ENCODE measurements around the gene PTTG2. TPM values are rescaled to one million over a fixed set of nuclear protein-coding genes. Genes with fewer than 3 reads are reported as not detected.
A peak's percentile ranks its signal among the peaks of the same experiment; 100 is the strongest.

Gene PTTG2
- total RNA-seq, 2 experiments from 2014 or later = not detected

DNA sequence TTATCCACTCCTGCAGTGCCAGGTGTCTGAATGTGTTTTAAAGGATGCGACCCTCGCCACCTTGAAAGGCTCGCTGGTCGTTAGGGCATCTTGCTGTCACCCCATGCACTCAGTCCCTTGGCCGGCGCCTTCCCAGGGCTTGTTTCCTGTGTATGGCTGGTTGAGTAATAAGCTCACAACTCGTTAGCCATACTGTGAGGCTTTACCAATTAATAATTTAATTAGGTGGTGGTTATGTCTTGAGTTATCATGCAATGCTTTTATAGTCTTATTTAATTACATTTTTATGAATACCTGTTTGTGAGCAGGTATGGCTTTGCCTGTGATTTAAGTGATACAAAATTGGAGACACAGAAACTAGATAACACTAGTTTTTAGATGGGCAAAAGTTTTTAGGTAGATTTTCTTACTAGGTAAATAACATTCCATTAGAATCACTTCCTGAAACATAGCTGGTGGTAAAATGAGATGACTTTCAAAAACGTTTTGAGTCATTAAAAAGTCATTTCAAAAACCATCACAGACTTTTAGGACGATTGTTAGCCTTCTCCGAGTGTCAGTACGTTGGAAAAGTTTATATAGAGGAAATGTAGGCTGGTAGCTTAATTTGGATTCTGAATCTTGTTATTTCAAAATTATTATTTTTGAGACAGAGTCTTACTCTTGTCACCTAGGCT is 18.2 kb downstream of the PTTG2 start:
- H3K4me1 Mint-ChIP-seq (ENCODE audit: low read depth) = peaks cover 26% of the 10 kb centered on the region
- intact Hi-C loops (cut with micrococcal nuclease) = loop anchor here (1.0 to 5.0 kb wide), 4 partner anchors 57 to 694 kb away; no protein-coding TSS in a partner anchor
- peak; percentile 25 for DNase-seq
- H3K27ac Mint-ChIP-seq = peak overlapping the region; percentile 26
- no peaks in the 10 kb centered on the region for H3K9me3 Mint-ChIP-seq
- peak overlapping the region; percentile 77 for H3K4me3 Mint-ChIP-seq
- no peaks in the 10 kb centered on the region for H3K27me3 Mint-ChIP-seq (ENCODE audit: low read depth)
- CTCF ChIA-PET = interaction anchor here (0.6 to 1.5 kb wide), 6 partner anchors 10 to 182 kb away, joined by 3 to 5 read pairs (median 4); no protein-coding TSS in a partner anchor
- no peaks in the 10 kb centered on the region for H3K36me3 Mint-ChIP-seq (ENCODE audit: low read depth)

DNA sequence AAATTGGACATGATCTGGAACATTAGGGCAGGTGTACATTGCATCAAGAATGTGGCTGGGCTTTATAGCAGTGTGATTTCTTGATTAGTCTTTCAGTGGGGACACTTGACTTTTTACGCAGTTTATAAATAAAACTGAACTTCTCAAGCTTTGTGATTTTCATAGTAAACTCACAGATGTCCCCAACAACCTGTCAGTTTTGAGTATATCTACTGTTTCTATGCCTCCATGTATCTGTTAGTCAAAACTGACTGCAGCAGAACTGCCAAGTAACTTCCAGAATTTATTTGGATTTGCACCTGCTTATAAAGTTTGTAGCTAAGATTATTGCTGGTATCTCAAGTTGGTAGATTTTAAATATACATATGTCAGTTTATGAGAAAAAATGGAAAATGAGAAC is 20.0 kb downstream of the PTTG2 start:
- DNase-seq = no peak
- intact Hi-C loops (cut with micrococcal nuclease) = no loop called here
- Mint-ChIP-seq H3K27me3 (ENCODE audit: low read depth) (no peaks in the 10 kb centered on the region), H3K4me1 (ENCODE audit: low read depth) (peaks cover 25% of the 10 kb centered on the region), H3K9me3 (no peaks in the 10 kb centered on the region), H3K4me3 (no peak overlapping the region), H3K36me3 (ENCODE audit: low read depth) (no peaks in the 10 kb centered on the region), H3K27ac (no peak overlapping the region)
- CTCF ChIA-PET = interaction anchor here (2.3 kb wide), 1 partner anchor 176 kb away, joined by 6 read pairs; no protein-coding TSS in a partner anchor

GRCh38 chr4:37981425-37981824 is 21.2 kb downstream of the PTTG2 start:
- Mint-ChIP-seq H3K27me3 (ENCODE audit: low read depth) (no peaks in the 10 kb centered on the region), H3K36me3 (ENCODE audit: low read depth) (no peaks in the 10 kb centered on the region), H3K27ac (no peak overlapping the region), H3K9me3 (no peaks in the 10 kb centered on the region), H3K4me1 (ENCODE audit: low read depth) (peaks cover 32% of the 10 kb centered on the region), H3K4me3 (no peak overlapping the region)
- intact Hi-C loops (cut with micrococcal nuclease) = no loop called here
- no peak for DNase-seq
- CTCF ChIA-PET = interaction anchor here (0.6 to 2.3 kb wide), 2 partner anchors 178 to 454 kb away, joined by 3 to 6 read pairs; no protein-coding TSS in a partner anchor

- no peak overlapping the region for H3K4me3 Mint-ChIP-seq
- no peak for DNase-seq
- intact Hi-C loops (cut with micrococcal nuclease) = no loop called here
- no peaks in the 10 kb centered on the region for H3K36me3 Mint-ChIP-seq (ENCODE audit: low read depth)
- H3K27ac Mint-ChIP-seq = no peak overlapping the region
- peaks cover 32% of the 10 kb centered on the region for H3K4me1 Mint-ChIP-seq (ENCODE audit: low read depth)
- CTCF ChIA-PET = interaction anchor here (0.6 to 2.3 kb wide), 2 partner anchors 178 to 454 kb away, joined by 3 to 6 read pairs; no protein-coding TSS in a partner anchor
- H3K9me3 Mint-ChIP-seq = no peaks in the 10 kb centered on the region
- H3K27me3 Mint-ChIP-seq (ENCODE audit: low read depth) = no peaks in the 10 kb centered on the region
Measured at GRCh38 chr4:37981844-37982720, 21.9 kb downstream of the PTTG2 start.

GRCh38 chr4:37982736-37983135 is 22.5 kb downstream of the PTTG2 start:
- Mint-ChIP-seq H3K27ac (no peak overlapping the region), H3K9me3 (no peaks in the 10 kb centered on the region), H3K4me1 (ENCODE audit: low read depth) (peaks cover 32% of the 10 kb centered on the region), H3K27me3 (ENCODE audit: low read depth) (no peaks in the 10 kb centered on the region), H3K36me3 (ENCODE audit: low read depth) (no peaks in the 10 kb centered on the region), H3K4me3 (no peak overlapping the region)
- no peak for DNase-seq
- intact Hi-C loops (cut with micrococcal nuclease) = no loop called here
- CTCF ChIA-PET = no interaction called here

DNA sequence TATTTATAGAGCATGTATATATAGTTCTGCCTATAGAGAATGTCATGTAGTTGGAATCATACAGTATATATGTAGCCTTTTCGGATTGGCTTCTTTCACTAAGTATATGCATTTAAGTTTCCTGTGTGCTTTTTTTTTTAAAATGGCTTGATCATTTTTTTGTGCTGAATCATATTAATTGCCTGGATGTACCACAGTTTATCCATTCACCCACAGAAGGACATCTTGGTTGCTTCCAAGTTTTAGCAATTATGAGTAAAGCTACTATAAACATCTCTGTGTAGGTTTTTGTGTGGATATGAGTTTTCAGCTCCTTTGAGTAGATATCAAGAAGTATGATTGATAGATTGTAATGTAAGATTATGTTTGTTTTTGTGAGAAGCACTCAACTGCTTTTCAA is 23.8 kb downstream of the PTTG2 start:
- intact Hi-C loops (cut with micrococcal nuclease) = no loop called here
- no peak overlapping the region for H3K4me3 Mint-ChIP-seq
- no peaks in the 10 kb centered on the region for H3K9me3 Mint-ChIP-seq
- no peaks in the 10 kb centered on the region for H3K36me3 Mint-ChIP-seq (ENCODE audit: low read depth)
- DNase-seq = no peak
- no peaks in the 10 kb centered on the region for H3K27me3 Mint-ChIP-seq (ENCODE audit: low read depth)
- no peak overlapping the region for H3K27ac Mint-ChIP-seq
- peaks cover 21% of the 10 kb centered on the region for H3K4me1 Mint-ChIP-seq (ENCODE audit: low read depth)
- CTCF ChIA-PET = interaction anchor here (0.6 kb wide), 1 partner anchor 190 kb away, joined by 3 read pairs; no protein-coding TSS in a partner anchor

DNA sequence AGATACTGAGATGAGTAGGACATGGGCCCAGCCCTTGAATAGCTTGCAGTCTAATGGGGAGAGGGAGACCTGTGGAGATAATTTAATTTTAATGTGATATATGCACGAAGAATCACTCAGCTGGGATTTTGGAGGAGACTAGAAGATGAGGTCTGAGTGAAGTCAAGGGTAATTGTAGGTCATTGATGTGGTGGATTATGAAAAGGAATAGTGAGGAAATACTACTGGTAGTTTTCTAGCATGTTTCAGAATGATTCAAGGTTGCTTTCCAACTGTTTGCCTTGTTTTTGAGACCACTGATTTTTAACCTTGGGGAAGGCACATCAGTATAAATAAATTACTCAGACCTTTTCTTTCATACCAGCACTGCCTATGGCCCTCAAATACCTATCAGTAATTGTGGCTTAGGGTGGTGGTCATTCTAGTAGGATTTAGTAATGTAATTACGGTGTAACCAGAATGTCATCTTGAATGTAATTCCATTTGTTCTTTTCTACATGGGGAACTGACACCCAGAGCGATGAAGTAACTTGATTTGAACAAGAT is 25.6 kb downstream of the PTTG2 start:
- Mint-ChIP-seq H3K9me3 (no peaks in the 10 kb centered on the region), H3K4me3 (no peak overlapping the region), H3K27me3 (ENCODE audit: low read depth) (no peaks in the 10 kb centered on the region), H3K27ac (no peak overlapping the region), H3K36me3 (ENCODE audit: low read depth) (no peaks in the 10 kb centered on the region), H3K4me1 (ENCODE audit: low read depth) (peaks cover 15% of the 10 kb centered on the region)
- intact Hi-C loops (cut with micrococcal nuclease) = no loop called here
- CTCF ChIA-PET = no interaction called here
- DNase-seq = no peak

DNA sequence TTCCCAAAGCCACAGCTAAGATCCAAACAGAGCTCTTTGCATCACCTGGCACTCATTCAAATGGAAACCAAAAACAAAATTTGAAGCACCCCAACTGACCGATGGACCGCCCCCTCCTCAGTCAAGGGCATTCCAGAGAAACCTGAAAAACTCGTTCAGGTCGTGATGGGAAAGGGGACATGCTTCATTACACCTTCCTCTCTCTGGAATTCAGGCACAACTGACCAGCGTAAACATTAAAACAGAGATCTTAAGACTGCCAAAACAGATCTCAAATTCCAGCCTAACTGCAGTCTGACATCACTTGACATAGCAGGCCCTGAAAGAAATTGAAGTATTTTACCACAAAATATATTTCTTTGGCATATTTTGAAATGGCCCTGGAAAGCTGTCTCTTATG is 28.5 kb downstream of the PTTG2 start:
- no peaks in the 10 kb centered on the region for H3K27me3 Mint-ChIP-seq (ENCODE audit: low read depth)
- peaks cover 5% of the 10 kb centered on the region for H3K36me3 Mint-ChIP-seq (ENCODE audit: low read depth)
- H3K9me3 Mint-ChIP-seq = no peaks in the 10 kb centered on the region

DNA sequence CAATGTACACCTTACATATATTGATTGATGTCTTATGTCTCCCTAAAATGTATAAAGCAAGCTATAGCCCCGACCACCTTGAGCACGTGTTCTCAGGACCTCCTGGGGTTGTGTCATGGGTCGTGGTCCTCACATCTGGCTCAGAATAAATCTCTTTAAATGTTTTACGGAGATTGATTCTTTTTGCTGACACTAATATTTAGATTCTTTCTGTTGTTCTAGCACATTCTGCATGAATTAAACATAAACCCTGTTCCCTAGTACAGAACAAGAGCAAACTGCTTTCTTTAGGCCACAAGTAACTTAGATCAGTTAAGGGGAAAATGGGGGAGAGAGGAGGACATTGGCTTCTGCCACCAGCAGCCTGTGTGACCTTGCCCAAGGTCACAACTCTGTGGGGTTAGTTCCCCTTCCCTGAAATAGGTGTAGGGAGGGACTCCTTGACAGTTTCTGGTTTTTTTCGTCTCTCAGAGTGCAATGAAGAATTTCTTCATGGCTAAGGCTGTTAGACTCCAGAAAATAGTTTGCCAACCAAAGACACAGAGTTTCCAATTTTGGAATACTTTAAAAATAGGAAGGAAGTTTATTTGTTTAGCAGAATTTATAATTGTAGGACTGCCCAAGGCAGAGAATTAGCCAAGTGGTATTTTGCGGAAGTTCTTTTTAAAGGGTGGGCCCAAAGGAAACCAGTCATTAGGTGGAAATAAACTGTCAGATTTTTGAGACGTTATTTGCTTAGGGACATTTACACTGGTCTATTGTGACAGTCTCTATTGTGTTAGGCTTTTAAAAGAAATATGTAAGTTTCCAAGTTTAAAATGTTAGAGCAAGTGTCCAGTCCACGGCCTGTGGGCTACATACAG is 29.4 kb downstream of the PTTG2 start:
- intact Hi-C loops (cut with micrococcal nuclease) = no loop called here
- Mint-ChIP-seq H3K36me3 (ENCODE audit: low read depth) (peaks cover 5% of the 10 kb centered on the region), H3K27ac (no peak overlapping the region), H3K9me3 (no peaks in the 10 kb centered on the region), H3K27me3 (ENCODE audit: low read depth) (no peaks in the 10 kb centered on the region), H3K4me3 (no peak overlapping the region), H3K4me1 (ENCODE audit: low read depth) (peaks cover 12% of the 10 kb centered on the region)
- CTCF ChIA-PET = no interaction called here
- no peak for DNase-seq

More for the DNA sequence above, 28.5 kb downstream of the PTTG2 start:
- no peak overlapping the region for H3K27ac Mint-ChIP-seq
- no peak for DNase-seq
- CTCF ChIA-PET = interaction anchor here (1.0 kb wide), 1 partner anchor 97 kb away, joined by 3 read pairs; no protein-coding TSS in a partner anchor
- intact Hi-C loops (cut with micrococcal nuclease) = no loop called here
- no peak overlapping the region for H3K4me3 Mint-ChIP-seq
- peaks cover 7% of the 10 kb centered on the region for H3K4me1 Mint-ChIP-seq (ENCODE audit: low read depth)

GRCh38 chr4:37990731-37991245 is 30.6 kb downstream of the PTTG2 start:
- Mint-ChIP-seq H3K9me3 (no peaks in the 10 kb centered on the region), H3K36me3 (ENCODE audit: low read depth) (peaks cover 5% of the 10 kb centered on the region), H3K4me3 (no peak overlapping the region), H3K27ac (no peak overlapping the region), H3K27me3 (ENCODE audit: low read depth) (no peaks in the 10 kb centered on the region), H3K4me1 (ENCODE audit: low read depth) (peaks cover 16% of the 10 kb centered on the region)
- intact Hi-C loops (cut with micrococcal nuclease) = no loop called here
- DNase-seq = no peak
- CTCF ChIA-PET = no interaction called here

DNA sequence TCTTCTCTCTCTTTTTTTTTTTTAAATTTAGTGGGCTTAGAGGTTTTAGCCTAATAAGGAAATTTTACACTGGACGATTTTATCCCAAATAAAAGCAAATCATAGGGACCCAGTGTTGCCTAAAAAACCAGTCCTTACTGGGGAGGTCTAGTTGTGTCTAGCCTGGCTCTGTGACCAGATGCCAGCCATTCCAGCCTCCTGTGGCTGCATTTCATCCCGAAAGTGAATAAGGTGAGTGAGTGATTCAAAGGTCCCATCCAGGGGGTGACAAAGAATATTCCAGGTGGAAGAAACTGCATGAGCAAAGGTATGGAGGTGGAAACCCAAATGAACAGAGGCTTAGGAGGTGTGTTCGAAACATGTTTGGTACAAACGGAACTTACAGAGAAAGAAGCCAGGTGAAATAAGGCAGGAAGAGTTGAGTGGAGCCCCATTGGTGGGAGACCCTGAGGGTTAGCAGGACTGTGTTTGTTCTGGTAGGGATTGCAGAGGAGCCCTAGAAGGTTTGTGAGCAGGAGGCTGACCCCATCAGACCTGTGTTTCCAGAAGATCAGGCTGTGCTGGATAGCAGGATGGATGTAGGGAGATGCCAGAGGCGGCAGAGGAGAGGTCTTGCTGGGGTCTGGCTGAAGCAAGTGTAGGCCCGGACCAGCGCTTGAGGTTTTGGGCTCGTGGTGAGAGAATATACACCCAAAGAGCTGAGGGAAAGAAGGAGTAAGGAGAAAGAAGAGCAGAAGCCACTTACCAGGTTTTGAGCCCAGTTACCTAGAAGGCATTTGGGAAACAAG is 31.6 kb downstream of the PTTG2 start:
- H3K4me3 Mint-ChIP-seq = no peak overlapping the region
- H3K36me3 Mint-ChIP-seq (ENCODE audit: low read depth) = peaks cover 5% of the 10 kb centered on the region
- CTCF ChIA-PET = no interaction called here
- no peaks in the 10 kb centered on the region for H3K27me3 Mint-ChIP-seq (ENCODE audit: low read depth)
- H3K27ac Mint-ChIP-seq = no peak overlapping the region
- intact Hi-C loops (cut with micrococcal nuclease) = no loop called here
- H3K9me3 Mint-ChIP-seq = no peaks in the 10 kb centered on the region
- H3K4me1 Mint-ChIP-seq (ENCODE audit: low read depth) = peaks cover 14% of the 10 kb centered on the region
- DNase-seq = no peak
